GM23338 (cell line): ENCODE data around the gene PSMB2. TPM values are rescaled to one million over a fixed set of nuclear protein-coding genes. Genes with fewer than 3 reads are reported as not detected.

Source experiments
- ATAC-seq: fragments of 200-7000 bp; cut with Tn5 transposase; 3 replicates; pipeline ENCODE4 v1.9.1; 2020
- DNase-seq: peaks from one replicate; pipeline ENCODE4 v3.0.0-alpha.2; 2015; ENCODE audit warnings: low spot score
- H2AFZ ChIP-seq: fragments of 200-600 bp; sonication (generic); 2 replicates; pipeline ENCODE4 v1.8.0; 2016; ENCODE audit warnings: antibody characterized with exemption, mild to moderate bottlenecking, moderate library complexity
- H3F3A ChIP-seq: fragments of 200-600 bp; sonication (generic); replicated peaks from 2 replicates; pipeline ENCODE4 v1.8.0; 2017; ENCODE audit warnings: antibody characterized with exemption, mixed run types, low read depth
- H3K27ac ChIP-seq: fragments of 200-600 bp; sonication (generic); 2 replicates; pipeline ENCODE4 v1.6.1; 2016; ENCODE audit warnings: low read depth
- H3K27me3 ChIP-seq: fragments of 200-600 bp; sonication (generic); 2 replicates; pipeline ENCODE4 v1.8.0; 2016; ENCODE audit warnings: mild to moderate bottlenecking, mixed run types, moderate library complexity; ENCODE audit not compliant: insufficient read depth
- H3K36me3 ChIP-seq: fragments of 200-600 bp; sonication (generic); 2 replicates; pipeline ENCODE4 v1.8.0; 2016; ENCODE audit warnings: mild to moderate bottlenecking; ENCODE audit not compliant: insufficient read depth
- H3K4me1 ChIP-seq: fragments of 200-600 bp; sonication (generic); 2 replicates; pipeline ENCODE4 v1.8.0; 2016; ENCODE audit warnings: mild to moderate bottlenecking, moderate library complexity; ENCODE audit not compliant: insufficient read depth
- H3K4me2 ChIP-seq: fragments of 200-600 bp; sonication (generic); 2 replicates; pipeline ENCODE4 v1.7.1; 2017; ENCODE audit warnings: mixed run types
- H3K4me3 ChIP-seq: fragments of 200-600 bp; sonication (generic); 2 replicates; pipeline ENCODE4 v1.6.1; 2016; ENCODE audit warnings: mixed run types
- H3K79me2 ChIP-seq: fragments of 200-600 bp; sonication (generic); replicated peaks from 2 replicates; pipeline ENCODE4 v1.8.0; 2017; ENCODE audit warnings: mild to moderate bottlenecking; ENCODE audit not compliant: insufficient read depth
- H3K9me2 ChIP-seq: fragments of 200-600 bp; sonication (generic); 2 replicates; pipeline ENCODE4 v1.8.0; 2017; ENCODE audit not compliant: insufficient read depth
- H4K20me1 ChIP-seq: fragments of 200-600 bp; sonication (generic); replicated peaks from 2 replicates; pipeline ENCODE4 v1.8.0; 2017; ENCODE audit warnings: mild to moderate bottlenecking; ENCODE audit not compliant: insufficient read depth
- H3K27ac Mint-ChIP-seq: 2 replicates; pipeline ENCODE4 v1.8.0; 2020; ENCODE audit warnings: inconsistent platforms, mild to moderate bottlenecking, moderate library complexity, mixed read lengths
- H3K27me3 Mint-ChIP-seq: 3 replicates; pipeline ENCODE4 v1.8.0; 2022; ENCODE audit warnings: low read depth, mild to moderate bottlenecking, moderate library complexity, mixed read lengths, inconsistent platforms; ENCODE audit not compliant: insufficient read depth, poor library complexity
- H3K36me3 Mint-ChIP-seq: 3 replicates; pipeline ENCODE4 v1.8.0; 2021; ENCODE audit warnings: low read depth, mild to moderate bottlenecking, inconsistent platforms, moderate library complexity, mixed read lengths
- H3K4me1 Mint-ChIP-seq: 3 replicates; pipeline ENCODE4 v1.8.0; 2020; ENCODE audit warnings: mild to moderate bottlenecking, inconsistent platforms, mixed read lengths
- H3K4me3 Mint-ChIP-seq: 3 replicates; pipeline ENCODE4 v1.8.0; 2021; ENCODE audit warnings: moderate library complexity, mild to moderate bottlenecking, inconsistent platforms, mixed read lengths
- H3K9me3 Mint-ChIP-seq: 3 replicates; pipeline ENCODE4 v1.8.0; 2020; ENCODE audit warnings: moderate library complexity, mild to moderate bottlenecking, inconsistent platforms, mixed read lengths
- CREB1 ChIP-seq: fragments of 250-450 bp; sonication (Bioruptor Pico); IDR thresholded peaks from 2 replicates; pipeline ENCODE4 v1.5.0; 2020; ENCODE audit warnings: low read depth, mild to moderate bottlenecking, moderate library complexity
- EZH2 ChIP-seq: fragments of 200-600 bp; sonication (generic); IDR thresholded peaks from one replicate; pipeline ENCODE4 v1.8.0; 2017; ENCODE audit warnings: antibody characterized with exemption, mild to moderate bottlenecking, low read depth; ENCODE audit not compliant: unreplicated experiment
- EZH2phosphoT487 ChIP-seq: fragments of 200-600 bp; sonication (generic); IDR thresholded peaks from one replicate; pipeline ENCODE4 v1.8.1; 2018; ENCODE audit warnings: antibody characterized with exemption; ENCODE audit not compliant: unreplicated experiment
- JUNB ChIP-seq: IDR thresholded peaks from one replicate; pipeline ENCODE4 v1.6.1; 2016; ENCODE audit warnings: antibody characterized with exemption; ENCODE audit not compliant: unreplicated experiment
- NANOG ChIP-seq: IDR thresholded peaks from 2 replicates; pipeline ENCODE4 v1.6.1; 2016; ENCODE audit warnings: antibody characterized with exemption, borderline replicate concordance
- POLR2AphosphoS5 ChIP-seq: IDR thresholded peaks from 2 replicates; pipeline ENCODE4 v1.6.1; 2016; ENCODE audit warnings: antibody characterized with exemption, low read depth
- STAT1 ChIP-seq: IDR thresholded peaks from one replicate; pipeline ENCODE4 v1.6.1; 2016; ENCODE audit warnings: antibody characterized with exemption; ENCODE audit not compliant: unreplicated experiment
- ZNF114 ChIP-seq: fragments of 250-450 bp; sonication (Bioruptor Pico); IDR thresholded peaks from 2 replicates; pipeline ENCODE4 v1.5.0; 2020; ENCODE audit warnings: mild to moderate bottlenecking, moderate library complexity
- ZNF331 ChIP-seq: fragments of 250-450 bp; sonication (Bioruptor Pico); IDR thresholded peaks from 2 replicates; pipeline ENCODE4 v1.5.0; 2020; ENCODE audit warnings: low read depth, mild to moderate bottlenecking, moderate library complexity
- polyA plus RNA-seq: library from polyadenylated mRNA; unstranded; fragments of >200 nt; fragmentation: Nextera tagmentation; extraction: Ambion mirVana; gene quantifications from 2 replicates; pipeline ENCODE4 v1.2.1, GENCODE V29; 2016
- total RNA-seq: library from RNA; depleted of rRNA; stranded (reverse); fragments of >200 nt; shearing (Covaris generic); gene quantifications from 2 replicates; pipeline ENCODE4 v1.2.3, GENCODE V29; 2014
- TF ChIP-seq, protein P1 (sequence below): IDR thresholded peaks from 2 replicates; pipeline ENCODE4 v1.6.1; 2016; ENCODE audit warnings: antibody characterized with exemption
- TF ChIP-seq, protein P2 (sequence below): fragments of 250-450 bp; sonication (Bioruptor Pico); IDR thresholded peaks from 2 replicates; pipeline ENCODE4 v1.5.0; 2020; ENCODE audit warnings: mild to moderate bottlenecking, moderate library complexity
- TF ChIP-seq, protein P3 (sequence below): IDR thresholded peaks from one replicate; pipeline ENCODE4 v1.6.1; 2018; ENCODE audit warnings: antibody characterized with exemption; ENCODE audit not compliant: unreplicated experiment

Gene PSMB2
- total and polyA plus RNA-seq, 2 experiments from 2014 or later, result 68.2 to 147 TPM

- TF ChIP-seq, protein P1, sequence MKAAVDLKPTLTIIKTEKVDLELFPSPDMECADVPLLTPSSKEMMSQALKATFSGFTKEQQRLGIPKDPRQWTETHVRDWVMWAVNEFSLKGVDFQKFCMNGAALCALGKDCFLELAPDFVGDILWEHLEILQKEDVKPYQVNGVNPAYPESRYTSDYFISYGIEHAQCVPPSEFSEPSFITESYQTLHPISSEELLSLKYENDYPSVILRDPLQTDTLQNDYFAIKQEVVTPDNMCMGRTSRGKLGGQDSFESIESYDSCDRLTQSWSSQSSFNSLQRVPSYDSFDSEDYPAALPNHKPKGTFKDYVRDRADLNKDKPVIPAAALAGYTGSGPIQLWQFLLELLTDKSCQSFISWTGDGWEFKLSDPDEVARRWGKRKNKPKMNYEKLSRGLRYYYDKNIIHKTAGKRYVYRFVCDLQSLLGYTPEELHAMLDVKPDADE, result no peak
- TF ChIP-seq JUNB (no peak), EZH2 (no peak), POLR2AphosphoS5 (no peak), NANOG (no peak), ZNF114 (CRISPR knock-in tag) (no peak), ZNF331 (CRISPR knock-in tag) (no peak)
These were observed 41.7 kb upstream of the PSMB2 start (continued) for GRCh38 chr1:35683012-35683411.

DNA sequence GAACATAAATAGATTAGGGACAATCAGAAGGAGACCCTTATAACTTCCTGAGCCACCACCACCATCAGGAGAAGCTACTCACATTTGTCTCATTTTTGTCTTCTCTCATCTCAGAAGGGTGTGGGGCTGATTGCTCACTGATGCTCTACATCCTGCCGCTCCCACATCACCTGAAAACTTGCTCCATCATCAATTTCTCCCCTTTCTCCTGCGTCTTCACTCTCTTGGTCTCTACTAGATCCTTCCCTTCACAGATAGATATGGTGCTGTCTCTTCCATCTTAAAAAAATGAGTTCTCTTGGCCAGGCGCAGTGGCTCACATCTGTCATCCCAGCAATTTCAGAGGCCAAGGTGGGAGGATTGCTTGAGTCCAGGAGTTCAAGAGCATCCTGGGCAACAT, 38.9 kb upstream of the PSMB2 start:
- Mint-ChIP-seq H3K4me3 (no peak overlapping the region), H3K4me1 (peaks cover 4% of the 10 kb centered on the region; the same call in 2 of the 3 replicates), H3K27me3 (peaks cover 2% of the 10 kb centered on the region), H3K9me3 (no peaks in the 10 kb centered on the region), H3K36me3 (no peaks in the 10 kb centered on the region), H3K27ac (no peak overlapping the region)
- Histone ChIP-seq H2AFZ (no peak overlapping the region), H3F3A (no peaks in the 10 kb centered on the region), H4K20me1 (no peaks in the 10 kb centered on the region), H3K27ac (no peak overlapping the region), H3K4me1 (no peaks in the 10 kb centered on the region), H3K27me3 (no peaks in the 10 kb centered on the region; the same call in 1 of the 2 replicates), H3K9me2 (no peaks in the 10 kb centered on the region), H3K4me2 (no peak overlapping the region), H3K36me3 (no peaks in the 10 kb centered on the region), H3K79me2 (no peaks in the 10 kb centered on the region), H3K4me3 (no peak overlapping the region)
- no peak for ATAC-seq
- DNase-seq, result no peak
- TF ChIP-seq, protein P2, sequence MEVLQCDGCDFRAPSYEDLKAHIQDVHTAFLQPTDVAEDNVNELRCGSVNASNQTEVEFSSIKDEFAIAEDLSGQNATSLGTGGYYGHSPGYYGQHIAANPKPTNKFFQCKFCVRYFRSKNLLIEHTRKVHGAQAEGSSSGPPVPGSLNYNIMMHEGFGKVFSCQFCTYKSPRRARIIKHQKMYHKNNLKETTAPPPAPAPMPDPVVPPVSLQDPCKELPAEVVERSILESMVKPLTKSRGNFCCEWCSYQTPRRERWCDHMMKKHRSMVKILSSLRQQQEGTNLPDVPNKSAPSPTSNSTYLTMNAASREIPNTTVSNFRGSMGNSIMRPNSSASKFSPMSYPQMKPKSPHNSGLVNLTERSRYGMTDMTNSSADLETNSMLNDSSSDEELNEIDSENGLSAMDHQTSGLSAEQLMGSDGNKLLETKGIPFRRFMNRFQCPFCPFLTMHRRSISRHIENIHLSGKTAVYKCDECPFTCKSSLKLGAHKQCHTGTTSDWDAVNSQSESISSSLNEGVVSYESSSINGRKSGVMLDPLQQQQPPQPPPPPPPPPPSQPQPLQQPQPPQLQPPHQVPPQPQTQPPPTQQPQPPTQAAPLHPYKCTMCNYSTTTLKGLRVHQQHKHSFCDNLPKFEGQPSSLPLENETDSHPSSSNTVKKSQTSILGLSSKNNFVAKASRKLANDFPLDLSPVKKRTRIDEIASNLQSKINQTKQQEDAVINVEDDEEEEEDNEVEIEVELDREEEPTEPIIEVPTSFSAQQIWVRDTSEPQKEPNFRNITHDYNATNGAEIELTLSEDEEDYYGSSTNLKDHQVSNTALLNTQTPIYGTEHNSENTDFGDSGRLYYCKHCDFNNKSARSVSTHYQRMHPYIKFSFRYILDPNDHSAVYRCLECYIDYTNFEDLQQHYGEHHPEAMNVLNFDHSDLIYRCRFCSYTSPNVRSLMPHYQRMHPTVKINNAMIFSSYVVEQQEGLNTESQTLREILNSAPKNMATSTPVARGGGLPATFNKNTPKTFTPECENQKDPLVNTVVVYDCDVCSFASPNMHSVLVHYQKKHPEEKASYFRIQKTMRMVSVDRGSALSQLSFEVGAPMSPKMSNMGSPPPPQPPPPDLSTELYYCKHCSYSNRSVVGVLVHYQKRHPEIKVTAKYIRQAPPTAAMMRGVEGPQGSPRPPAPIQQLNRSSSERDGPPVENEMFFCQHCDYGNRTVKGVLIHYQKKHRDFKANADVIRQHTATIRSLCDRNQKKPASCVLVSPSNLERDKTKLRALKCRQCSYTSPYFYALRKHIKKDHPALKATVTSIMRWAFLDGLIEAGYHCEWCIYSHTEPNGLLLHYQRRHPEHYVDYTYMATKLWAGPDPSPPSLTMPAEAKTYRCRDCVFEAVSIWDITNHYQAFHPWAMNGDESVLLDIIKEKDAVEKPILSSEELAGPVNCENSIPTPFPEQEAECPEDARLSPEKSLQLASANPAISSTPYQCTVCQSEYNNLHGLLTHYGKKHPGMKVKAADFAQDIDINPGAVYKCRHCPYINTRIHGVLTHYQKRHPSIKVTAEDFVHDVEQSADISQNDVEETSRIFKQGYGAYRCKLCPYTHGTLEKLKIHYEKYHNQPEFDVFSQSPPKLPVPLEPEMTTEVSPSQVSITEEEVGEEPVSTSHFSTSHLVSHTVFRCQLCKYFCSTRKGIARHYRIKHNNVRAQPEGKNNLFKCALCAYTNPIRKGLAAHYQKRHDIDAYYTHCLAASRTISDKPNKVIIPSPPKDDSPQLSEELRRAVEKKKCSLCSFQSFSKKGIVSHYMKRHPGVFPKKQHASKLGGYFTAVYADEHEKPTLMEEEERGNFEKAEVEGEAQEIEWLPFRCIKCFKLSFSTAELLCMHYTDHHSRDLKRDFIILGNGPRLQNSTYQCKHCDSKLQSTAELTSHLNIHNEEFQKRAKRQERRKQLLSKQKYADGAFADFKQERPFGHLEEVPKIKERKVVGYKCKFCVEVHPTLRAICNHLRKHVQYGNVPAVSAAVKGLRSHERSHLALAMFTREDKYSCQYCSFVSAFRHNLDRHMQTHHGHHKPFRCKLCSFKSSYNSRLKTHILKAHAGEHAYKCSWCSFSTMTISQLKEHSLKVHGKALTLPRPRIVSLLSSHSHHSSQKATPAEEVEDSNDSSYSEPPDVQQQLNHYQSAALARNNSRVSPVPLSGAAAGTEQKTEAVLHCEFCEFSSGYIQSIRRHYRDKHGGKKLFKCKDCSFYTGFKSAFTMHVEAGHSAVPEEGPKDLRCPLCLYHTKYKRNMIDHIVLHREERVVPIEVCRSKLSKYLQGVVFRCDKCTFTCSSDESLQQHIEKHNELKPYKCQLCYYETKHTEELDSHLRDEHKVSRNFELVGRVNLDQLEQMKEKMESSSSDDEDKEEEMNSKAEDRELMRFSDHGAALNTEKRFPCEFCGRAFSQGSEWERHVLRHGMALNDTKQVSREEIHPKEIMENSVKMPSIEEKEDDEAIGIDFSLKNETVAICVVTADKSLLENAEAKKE, result no peak
- no peak for TF ChIP-seq ZNF114 (CRISPR knock-in tag)
- TF ChIP-seq EZH2phosphoT487, result no peak
- TF ChIP-seq, protein P1, result no peak
- TF ChIP-seq CREB1 (CRISPR knock-in tag), result no peak
- TF ChIP-seq, protein P3, sequence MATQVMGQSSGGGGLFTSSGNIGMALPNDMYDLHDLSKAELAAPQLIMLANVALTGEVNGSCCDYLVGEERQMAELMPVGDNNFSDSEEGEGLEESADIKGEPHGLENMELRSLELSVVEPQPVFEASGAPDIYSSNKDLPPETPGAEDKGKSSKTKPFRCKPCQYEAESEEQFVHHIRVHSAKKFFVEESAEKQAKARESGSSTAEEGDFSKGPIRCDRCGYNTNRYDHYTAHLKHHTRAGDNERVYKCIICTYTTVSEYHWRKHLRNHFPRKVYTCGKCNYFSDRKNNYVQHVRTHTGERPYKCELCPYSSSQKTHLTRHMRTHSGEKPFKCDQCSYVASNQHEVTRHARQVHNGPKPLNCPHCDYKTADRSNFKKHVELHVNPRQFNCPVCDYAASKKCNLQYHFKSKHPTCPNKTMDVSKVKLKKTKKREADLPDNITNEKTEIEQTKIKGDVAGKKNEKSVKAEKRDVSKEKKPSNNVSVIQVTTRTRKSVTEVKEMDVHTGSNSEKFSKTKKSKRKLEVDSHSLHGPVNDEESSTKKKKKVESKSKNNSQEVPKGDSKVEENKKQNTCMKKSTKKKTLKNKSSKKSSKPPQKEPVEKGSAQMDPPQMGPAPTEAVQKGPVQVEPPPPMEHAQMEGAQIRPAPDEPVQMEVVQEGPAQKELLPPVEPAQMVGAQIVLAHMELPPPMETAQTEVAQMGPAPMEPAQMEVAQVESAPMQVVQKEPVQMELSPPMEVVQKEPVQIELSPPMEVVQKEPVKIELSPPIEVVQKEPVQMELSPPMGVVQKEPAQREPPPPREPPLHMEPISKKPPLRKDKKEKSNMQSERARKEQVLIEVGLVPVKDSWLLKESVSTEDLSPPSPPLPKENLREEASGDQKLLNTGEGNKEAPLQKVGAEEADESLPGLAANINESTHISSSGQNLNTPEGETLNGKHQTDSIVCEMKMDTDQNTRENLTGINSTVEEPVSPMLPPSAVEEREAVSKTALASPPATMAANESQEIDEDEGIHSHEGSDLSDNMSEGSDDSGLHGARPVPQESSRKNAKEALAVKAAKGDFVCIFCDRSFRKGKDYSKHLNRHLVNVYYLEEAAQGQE, result no peak
- TF ChIP-seq POLR2AphosphoS5, result no peak
- TF ChIP-seq STAT1, result no peak
